Measurements from ENCODE around the gene CCDC33.

- TF ChIP-seq CTCF (IDR thresholded peaks at IDR 0.05) (no peak), EZH2 (IDR thresholded peaks at IDR 0.05; ENCODE audit: borderline replicate concordance, insufficient read depth, low read depth, low read length, poor library complexity, severe bottlenecking) (no peak)
Observed at GRCh38 chr15:74362482-74362881, 126.4 kb downstream of the CCDC33 start.
